Upper lobe of left lung (tissue), 4 donors: Measurements from ENCODE around the gene MADD.

Experiments used
- CTCF ChIP-seq, 6 experiments: fragments of 450-650 bp in 4 of 6; fragments of 200-600 bp in 2 of 6; sonication (generic) in 2 of 6; IDR thresholded peaks; one replicate each; pipeline ENCODE4 v1.5.1; 2016 to 2019; ENCODE audit warnings: antibody characterized with exemption in 6 of 6
- POLR2AphosphoS5 ChIP-seq, 2 donors: sonication (generic); formaldehyde crosslinking; IDR thresholded peaks; one replicate each; pipeline ENCODE4 v1.5.1; 2017; ENCODE audit warnings: antibody characterized with exemption in 2 of 2

- TF ChIP-seq CTCF (IDR thresholded peaks at IDR 0.05) (no peak), POLR2AphosphoS5 (IDR thresholded peaks at IDR 0.05) (no peak)
Measured at GRCh38 chr11:47349521-47350095, 79.7 kb downstream of the MADD start.
